CMK (cell line): ENCODE results near the gene SPEN.

ENCODE experiments used
- DNase-seq: peaks from one replicate; pipeline ENCODE4 v3.0.0-alpha.2; 2010; ENCODE audit warnings: low read depth

The SPEN gene

GRCh38 chr1:15948595-15949452 lies 101.3 kb downstream of the SPEN start:
- no peak for DNase-seq

- DNase-seq, result no peak
These were observed 102.1 kb downstream of the SPEN start for GRCh38 chr1:15949453-15950245.

- no peak for DNase-seq
These were observed 102.8 kb downstream of the SPEN start for GRCh38 chr1:15950302-15950701.

- DNase-seq, result no peak
These were observed 103.3 kb downstream of the SPEN start for GRCh38 chr1:15950763-15951295.

- peak; percentile 54 for DNase-seq
These were observed 104.0 kb downstream of the SPEN start for GRCh38 chr1:15951341-15952153.

GRCh38 chr1:15952317-15953258 lies 105.1 kb downstream of the SPEN start:
- peak; percentile 89 for DNase-seq

- DNase-seq, result no peak
These were observed 105.8 kb downstream of the SPEN start for GRCh38 chr1:15953294-15953771.

GRCh38 chr1:15953791-15954241 lies 106.3 kb downstream of the SPEN start:
- DNase-seq, result no peak

GRCh38 chr1:15954316-15954715 lies 106.8 kb downstream of the SPEN start:
- no peak for DNase-seq

GRCh38 chr1:15955552-15955951 lies 108.0 kb downstream of the SPEN start:
- DNase-seq, result no peak

- DNase-seq, result no peak
These were observed 108.6 kb downstream of the SPEN start for GRCh38 chr1:15956150-15956549.

- DNase-seq, result no peak
These were observed 110.0 kb downstream of the SPEN start for GRCh38 chr1:15957221-15958095.

- no peak for DNase-seq
These were observed 110.6 kb downstream of the SPEN start for GRCh38 chr1:15958111-15958510.

GRCh38 chr1:15958793-15959192 lies 111.3 kb downstream of the SPEN start:
- DNase-seq, result no peak

GRCh38 chr1:15959424-15959823 lies 111.9 kb downstream of the SPEN start:
- DNase-seq, result no peak

GRCh38 chr1:15959827-15960446 lies 112.4 kb downstream of the SPEN start:
- DNase-seq, result no peak

GRCh38 chr1:15960808-15961207 lies 113.3 kb downstream of the SPEN start:
- DNase-seq, result no peak

- no peak for DNase-seq
These were observed 114.0 kb downstream of the SPEN start for GRCh38 chr1:15961492-15961891.

GRCh38 chr1:15962176-15962575 lies 114.7 kb downstream of the SPEN start:
- no peak for DNase-seq
